HG02852 (cell line): ENCODE data around the gene MAG.
"Not testable (repeated sequence)": the region's sequence is repeated elsewhere in the genome, so short reads cannot be mapped to it uniquely, and the experiment has no call there.

Experiments
- ATAC-seq: cut with Tn5 transposase; IDR thresholded peaks from one replicate; pipeline ENCODE4 v1.9.1; 2021; ENCODE audit warnings: mild to moderate bottlenecking, moderate library complexity; ENCODE audit not compliant: unreplicated experiment

The MAG gene

DNA sequence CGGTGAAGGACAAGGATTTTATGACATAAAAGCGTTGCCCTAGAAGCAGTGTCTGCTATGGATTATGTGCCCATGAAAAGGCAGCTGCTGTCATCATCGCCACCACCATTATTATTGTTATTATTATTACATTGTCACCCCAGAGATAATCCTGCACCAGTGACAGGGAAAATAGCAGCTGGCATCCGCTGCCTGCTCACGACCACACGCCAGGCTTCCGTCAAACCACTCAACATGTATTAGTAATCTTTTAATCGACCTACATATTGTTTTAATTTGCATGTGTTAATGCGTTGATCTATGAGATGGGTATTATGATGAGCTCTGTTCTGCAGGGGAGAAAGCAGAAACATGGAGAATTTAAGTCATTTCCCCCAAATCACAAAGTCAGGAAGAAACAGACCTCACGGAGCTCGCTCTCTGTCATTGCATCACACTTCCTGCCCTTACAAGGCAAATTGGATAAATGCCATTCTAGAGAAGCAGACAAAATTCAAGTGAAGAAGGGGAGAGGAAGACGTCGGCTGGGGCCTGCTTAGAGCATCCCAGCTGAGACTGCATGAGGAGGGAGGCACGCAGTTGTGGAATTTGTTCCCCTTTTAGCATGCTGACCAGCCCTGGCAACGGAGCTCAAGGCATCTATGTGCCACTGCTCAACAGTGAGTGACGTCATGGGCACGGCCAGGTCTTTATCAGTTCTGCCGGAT is 66.1 kb downstream of the MAG start, which contains the start of gene FFAR3:
Gene FFAR3 (plus strand): TSS at position 594 of the 707 bp plus-strand sequence. CDS start 431 bp downstream, outside the sequence.
- ATAC-seq, result no peak

DNA sequence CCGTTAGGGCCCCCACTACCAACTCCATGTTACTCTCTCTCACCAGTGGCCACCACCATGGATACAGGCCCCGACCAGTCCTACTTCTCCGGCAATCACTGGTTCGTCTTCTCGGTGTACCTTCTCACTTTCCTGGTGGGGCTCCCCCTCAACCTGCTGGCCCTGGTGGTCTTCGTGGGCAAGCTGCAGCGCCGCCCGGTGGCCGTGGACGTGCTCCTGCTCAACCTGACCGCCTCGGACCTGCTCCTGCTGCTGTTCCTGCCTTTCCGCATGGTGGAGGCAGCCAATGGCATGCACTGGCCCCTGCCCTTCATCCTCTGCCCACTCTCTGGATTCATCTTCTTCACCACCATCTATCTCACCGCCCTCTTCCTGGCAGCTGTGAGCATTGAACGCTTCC is 66.9 kb downstream of the MAG start:
- not testable (repeated sequence) for ATAC-seq

DNA sequence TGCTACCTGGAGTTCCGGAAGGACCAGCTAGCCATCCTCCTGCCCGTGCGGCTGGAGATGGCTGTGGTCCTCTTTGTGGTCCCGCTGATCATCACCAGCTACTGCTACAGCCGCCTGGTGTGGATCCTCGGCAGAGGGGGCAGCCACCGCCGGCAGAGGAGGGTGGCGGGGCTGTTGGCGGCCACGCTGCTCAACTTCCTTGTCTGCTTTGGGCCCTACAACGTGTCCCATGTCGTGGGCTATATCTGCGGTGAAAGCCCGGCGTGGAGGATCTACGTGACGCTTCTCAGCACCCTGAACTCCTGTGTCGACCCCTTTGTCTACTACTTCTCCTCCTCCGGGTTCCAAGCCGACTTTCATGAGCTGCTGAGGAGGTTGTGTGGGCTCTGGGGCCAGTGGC is 67.4 kb downstream of the MAG start:
- not testable (repeated sequence) for ATAC-seq

DNA sequence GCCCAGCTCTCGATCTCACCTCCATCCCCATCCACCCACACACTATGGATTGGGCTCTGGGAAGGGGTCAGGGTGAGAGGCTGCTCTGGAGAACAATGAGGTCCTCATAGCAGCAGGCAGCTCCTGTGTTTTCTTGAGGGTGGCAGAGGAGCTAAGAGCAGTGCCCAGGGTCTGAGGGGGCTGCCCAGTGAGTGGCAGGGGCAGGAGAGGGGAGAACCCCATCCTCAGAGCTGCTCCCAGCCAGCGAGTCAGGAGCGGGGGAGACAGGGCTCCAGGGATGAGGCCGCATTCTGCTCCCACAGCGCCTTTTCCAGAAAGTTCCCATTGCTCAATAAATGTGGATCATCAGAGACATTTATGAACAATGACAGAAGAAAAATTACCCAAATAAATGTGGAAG is 68.1 kb downstream of the MAG start:
- not testable (repeated sequence) for ATAC-seq

DNA sequence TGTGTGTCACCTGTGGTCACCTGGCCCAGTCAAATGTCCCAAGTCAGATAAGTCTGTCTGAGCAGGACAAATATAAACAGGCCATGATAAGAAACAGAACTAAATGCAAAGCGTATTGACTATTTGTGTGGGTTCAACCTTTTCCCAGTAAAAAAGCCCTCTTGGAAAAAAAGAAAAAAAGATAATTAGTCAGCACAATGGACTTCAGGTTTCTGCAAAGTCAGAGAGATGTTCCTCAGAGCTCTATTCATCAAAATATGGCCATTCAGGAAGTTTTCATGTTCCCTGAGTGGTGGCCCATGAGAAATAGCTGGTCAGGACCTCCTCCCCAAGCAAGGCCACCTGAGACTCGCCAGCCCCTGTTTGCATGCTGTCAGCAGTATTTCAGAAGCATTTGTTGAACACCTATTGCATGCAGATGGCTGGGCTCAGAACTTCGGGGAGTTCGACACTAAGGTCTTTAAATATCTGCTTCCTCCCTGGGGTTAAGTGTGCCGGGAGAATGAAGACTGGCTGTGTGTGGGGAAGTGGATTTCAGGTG is 69.0 kb downstream of the MAG start:
- ATAC-seq, result no peak

DNA sequence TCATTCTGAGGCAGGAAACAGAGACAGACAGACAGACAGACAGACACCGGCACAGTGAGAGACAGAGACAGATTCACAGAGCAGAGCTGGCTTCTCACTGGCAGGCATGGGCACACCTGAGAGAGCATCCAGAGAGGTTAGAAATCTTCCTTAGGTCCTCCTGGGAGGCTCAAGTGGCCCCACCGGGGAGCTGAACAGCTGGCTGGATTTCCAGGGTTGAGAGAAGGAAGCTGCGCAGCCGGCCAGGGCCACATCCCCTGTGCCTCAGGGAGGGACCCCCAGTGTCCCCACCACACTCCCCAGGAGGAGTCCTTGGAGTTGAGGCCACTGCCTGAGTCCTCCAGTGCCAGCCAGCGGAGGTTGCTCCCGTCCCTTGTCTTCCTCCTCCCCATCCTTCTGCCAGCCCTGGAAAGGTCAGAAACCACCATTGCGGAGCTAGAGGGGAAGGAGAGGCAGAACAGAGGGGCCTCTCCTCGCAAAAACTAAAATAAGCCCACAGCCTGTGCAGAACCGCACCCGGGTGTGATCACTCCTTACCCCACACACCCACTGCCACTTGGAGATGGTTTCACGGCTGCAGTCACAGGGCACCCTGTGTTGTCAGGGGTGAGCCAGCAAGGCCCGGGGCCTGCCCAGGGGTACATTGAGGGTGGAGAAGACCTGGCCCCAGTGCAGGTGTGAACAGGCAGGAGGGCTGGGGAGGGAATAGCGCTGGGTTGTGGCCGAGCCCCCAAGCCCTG is 70.5 kb downstream of the MAG start:
- no peak for ATAC-seq

DNA sequence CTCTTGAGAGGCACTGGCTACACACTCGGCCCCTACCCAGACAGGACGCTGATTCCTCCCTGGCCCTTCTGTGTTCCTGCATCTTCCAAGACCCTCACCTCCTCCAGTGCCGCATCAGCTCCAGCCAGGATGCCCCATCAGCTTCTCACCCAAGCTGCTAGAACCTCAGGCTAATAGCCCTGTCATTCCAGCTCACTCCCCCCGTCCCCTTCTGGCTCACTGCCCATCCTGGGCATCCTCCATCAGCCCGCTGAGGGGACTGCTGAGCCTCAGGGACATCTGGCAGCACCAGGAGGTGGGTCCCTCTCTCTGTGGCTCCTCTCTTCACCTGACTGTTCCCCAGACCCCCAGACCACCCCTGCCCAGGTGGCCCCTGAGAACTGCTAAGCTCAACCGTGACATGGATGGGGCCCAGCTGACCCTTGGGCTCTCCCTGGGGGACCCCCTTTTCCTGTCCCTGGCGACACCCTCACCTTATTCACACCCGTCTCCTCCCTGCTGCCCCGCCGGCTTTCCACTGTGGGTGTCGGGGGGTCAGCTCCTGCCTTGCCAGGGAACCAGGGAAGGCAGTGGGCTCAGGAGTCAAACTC is 71.1 kb downstream of the MAG start:
- ATAC-seq, result no peak
